ENCODE data around the gene TPPP2.

TPPP2 gene

GRCh38 chr14:21047378-21047781 is 17.4 kb downstream of the TPPP2 start:
- Histone ChIP-seq H3K27me3 (ENCODE audit: insufficient read depth, low read length, poor library complexity, severe bottlenecking) (no peaks in the 10 kb centered on the region), H3K36me3 (ENCODE audit: insufficient read depth, low read length) (no peaks in the 10 kb centered on the region), H3K9me2 (replicated peaks; ENCODE audit: low read depth, low read length) (no peaks in the 10 kb centered on the region), H3K4me1 (ENCODE audit: insufficient read depth, low read length, poor library complexity, severe bottlenecking) (peaks cover 33% of the 10 kb centered on the region), H3F3A (ENCODE audit: low read depth) (no peaks in the 10 kb centered on the region), H4K20me1 (ENCODE audit: insufficient read depth, low read length, poor library complexity, severe bottlenecking) (no peaks in the 10 kb centered on the region), H3K79me2 (ENCODE audit: insufficient read depth, low read length) (no peaks in the 10 kb centered on the region), H3K4me3 (ENCODE audit: low read length, poor library complexity, severe bottlenecking) (no peak overlapping the region), H3K4me2 (ENCODE audit: low read depth, low read length, poor library complexity, severe bottlenecking) (no peak overlapping the region), H3K9me3 (ENCODE audit: insufficient read depth, low read depth, low read length) (no peaks in the 10 kb centered on the region), H2AFZ (ENCODE audit: low read length) (no peak overlapping the region), H3K9ac (ENCODE audit: low read depth, low read length, poor library complexity, severe bottlenecking) (no peak overlapping the region)
- TF ChIP-seq EZH2phosphoT487 (IDR thresholded peaks at IDR 0.05; ENCODE audit: borderline replicate concordance) (no peak), CTCF (conservative IDR thresholded peaks at IDR 0.05; ENCODE audit: low read length) (no peak)

- Histone ChIP-seq H3K27me3 (ENCODE audit: insufficient read depth, low read length, poor library complexity, severe bottlenecking) (no peaks in the 10 kb centered on the region), H3K4me1 (ENCODE audit: insufficient read depth, low read length, poor library complexity, severe bottlenecking) (peaks cover 21% of the 10 kb centered on the region), H2AFZ (ENCODE audit: low read length) (no peak overlapping the region), H4K20me1 (ENCODE audit: insufficient read depth, low read length, poor library complexity, severe bottlenecking) (no peaks in the 10 kb centered on the region), H3K4me2 (ENCODE audit: low read depth, low read length, poor library complexity, severe bottlenecking) (no peak overlapping the region), H3F3A (ENCODE audit: low read depth) (no peaks in the 10 kb centered on the region), H3K36me3 (ENCODE audit: insufficient read depth, low read length) (no peaks in the 10 kb centered on the region), H3K9ac (ENCODE audit: low read depth, low read length, poor library complexity, severe bottlenecking) (no peak overlapping the region), H3K9me2 (replicated peaks; ENCODE audit: low read depth, low read length) (no peaks in the 10 kb centered on the region), H3K9me3 (ENCODE audit: insufficient read depth, low read depth, low read length) (no peaks in the 10 kb centered on the region), H3K79me2 (ENCODE audit: insufficient read depth, low read length) (no peaks in the 10 kb centered on the region), H3K4me3 (ENCODE audit: low read length, poor library complexity, severe bottlenecking) (no peak overlapping the region)
- TF ChIP-seq EZH2phosphoT487 (IDR thresholded peaks at IDR 0.05; ENCODE audit: borderline replicate concordance): no peak
- TF ChIP-seq CTCF (conservative IDR thresholded peaks at IDR 0.05; ENCODE audit: low read length): no peak
Observed at GRCh38 chr14:21048638-21049037, 18.6 kb downstream of the TPPP2 start.

- Histone ChIP-seq H3K27me3 (ENCODE audit: insufficient read depth, low read length, poor library complexity, severe bottlenecking) (no peaks in the 10 kb centered on the region), H4K20me1 (ENCODE audit: insufficient read depth, low read length, poor library complexity, severe bottlenecking) (no peaks in the 10 kb centered on the region), H3K4me3 (ENCODE audit: low read length, poor library complexity, severe bottlenecking) (no peak overlapping the region), H3K4me1 (ENCODE audit: insufficient read depth, low read length, poor library complexity, severe bottlenecking) (peaks cover 21% of the 10 kb centered on the region), H3K79me2 (ENCODE audit: insufficient read depth, low read length) (no peaks in the 10 kb centered on the region), H3K9me3 (ENCODE audit: insufficient read depth, low read depth, low read length) (no peaks in the 10 kb centered on the region), H2AFZ (ENCODE audit: low read length) (no peak overlapping the region), H3K9me2 (replicated peaks; ENCODE audit: low read depth, low read length) (no peaks in the 10 kb centered on the region), H3F3A (ENCODE audit: low read depth) (no peaks in the 10 kb centered on the region), H3K9ac (ENCODE audit: low read depth, low read length, poor library complexity, severe bottlenecking) (no peak overlapping the region), H3K36me3 (ENCODE audit: insufficient read depth, low read length) (no peaks in the 10 kb centered on the region), H3K4me2 (ENCODE audit: low read depth, low read length, poor library complexity, severe bottlenecking) (no peak overlapping the region)
- no peak for TF ChIP-seq CTCF (conservative IDR thresholded peaks at IDR 0.05; ENCODE audit: low read length)
- no peak for TF ChIP-seq EZH2phosphoT487 (IDR thresholded peaks at IDR 0.05; ENCODE audit: borderline replicate concordance)
Observed at GRCh38 chr14:21049271-21049673, 19.3 kb downstream of the TPPP2 start.
